ENCODE results near the gene MYH10.
"Not testable (repeated sequence)": the region's sequence is repeated elsewhere in the genome, so short reads cannot be mapped to it uniquely, and the experiment has no call there.

The MYH10 gene

DNA sequence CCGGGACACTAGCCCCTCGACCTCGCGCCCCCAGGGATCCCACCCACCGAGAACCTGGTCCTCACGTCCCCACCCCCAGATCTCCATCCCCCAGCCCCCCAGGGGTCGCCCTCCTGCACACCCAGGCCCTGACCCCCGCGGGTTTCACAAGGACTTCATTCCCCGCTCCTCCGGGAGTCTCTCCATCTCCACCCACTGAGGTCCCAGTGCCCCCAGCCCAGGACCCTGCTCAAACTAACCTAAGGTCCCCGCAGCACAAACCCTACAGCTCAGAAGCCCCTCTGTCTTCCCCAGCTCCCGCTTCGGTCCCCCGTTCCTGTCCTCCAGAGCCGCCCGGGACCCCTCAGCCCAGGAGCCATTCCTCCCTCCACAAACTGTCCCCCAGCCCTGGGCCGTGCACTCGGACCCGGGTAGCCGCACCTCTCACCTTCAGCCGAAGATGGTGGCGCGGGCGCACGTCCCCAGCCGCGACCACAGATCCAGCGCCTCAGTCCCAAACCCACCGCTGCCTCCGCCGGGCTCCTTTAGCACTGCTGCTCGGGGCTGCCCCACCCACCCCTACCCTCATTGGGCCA is at the start of gene MYH10:
MYH10 (minus strand) TSS at position 499 of the 575 bp plus-strand sequence. CDS start 7,479 bp downstream, outside the sequence.
- no peak for DNase-seq (ENCODE audit: low spot score)

DNA sequence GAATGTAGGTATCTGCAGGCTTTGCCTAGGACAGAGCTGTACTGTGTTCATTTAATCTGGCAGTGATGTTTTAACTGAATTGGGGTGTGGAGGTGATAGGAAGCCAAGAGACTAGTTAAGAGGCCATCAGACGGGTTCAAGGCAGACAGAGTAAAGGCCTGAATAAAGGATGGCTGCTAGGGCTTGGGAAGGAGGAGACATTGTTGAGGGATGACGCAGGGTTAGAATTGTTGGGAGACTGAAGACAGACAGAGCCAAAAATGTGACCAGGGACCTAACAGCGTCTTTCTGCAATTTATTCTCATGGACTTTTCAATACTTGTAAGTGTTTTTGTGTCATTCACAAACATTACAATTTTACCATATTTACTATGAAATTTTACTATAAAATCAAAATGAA is 48.6 kb upstream of the MYH10 start:
- no peak for DNase-seq (ENCODE audit: low spot score)

DNA sequence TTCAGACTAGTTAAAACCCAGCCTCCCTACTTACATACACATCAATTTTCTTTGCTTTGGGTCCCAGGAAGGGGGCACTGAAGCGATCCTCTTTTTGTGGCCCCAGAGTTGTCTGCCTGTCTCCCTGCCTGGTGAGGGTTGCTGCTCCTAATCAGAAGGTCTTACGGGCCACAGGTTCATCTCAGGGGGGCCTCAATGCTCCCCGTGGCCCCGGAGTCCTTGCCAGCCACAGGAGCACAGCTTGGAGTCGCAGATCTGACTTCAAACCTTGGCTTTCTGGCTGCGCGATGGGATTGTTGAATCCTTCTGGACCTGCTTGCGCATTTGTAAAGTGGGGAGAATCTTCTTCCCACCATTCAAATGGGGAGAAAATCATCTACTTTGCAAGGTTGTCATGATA is 44.8 kb upstream of the MYH10 start:
- DNase-seq (ENCODE audit: low spot score): no peak

- no peak for DNase-seq (ENCODE audit: low spot score)
Measured at GRCh38 chr17:8674344-8675305, 44.1 kb upstream of the MYH10 start.

GRCh38 chr17:8673612-8674011 is 43.1 kb upstream of the MYH10 start:
- DNase-seq (ENCODE audit: low spot score): no peak

DNA sequence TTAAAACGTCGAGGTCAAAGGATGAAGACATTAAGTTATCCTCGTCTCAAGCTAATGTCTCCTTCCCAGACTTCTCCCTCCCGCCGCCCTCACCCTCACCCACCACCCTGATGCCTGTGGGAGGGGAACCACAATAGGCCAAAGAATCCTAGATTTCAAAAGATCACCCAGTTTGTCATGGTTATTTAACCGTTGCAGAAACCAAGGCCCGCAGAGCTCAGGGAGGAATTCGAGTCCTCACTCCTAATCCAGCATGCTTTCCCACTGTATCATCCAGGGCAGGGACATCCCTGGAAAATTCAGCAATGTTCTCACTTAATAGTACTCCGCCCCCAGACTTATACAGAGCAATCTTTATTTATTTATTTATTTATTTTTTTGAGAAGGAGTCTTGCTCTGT is 41.8 kb upstream of the MYH10 start:
- no peak for DNase-seq (ENCODE audit: low spot score)

GRCh38 chr17:8670421-8670820 is 39.9 kb upstream of the MYH10 start:
- no peak for DNase-seq (ENCODE audit: low spot score)

- no peak for DNase-seq (ENCODE audit: low spot score)
Measured at GRCh38 chr17:8668176-8668740, 37.7 kb upstream of the MYH10 start.

DNA sequence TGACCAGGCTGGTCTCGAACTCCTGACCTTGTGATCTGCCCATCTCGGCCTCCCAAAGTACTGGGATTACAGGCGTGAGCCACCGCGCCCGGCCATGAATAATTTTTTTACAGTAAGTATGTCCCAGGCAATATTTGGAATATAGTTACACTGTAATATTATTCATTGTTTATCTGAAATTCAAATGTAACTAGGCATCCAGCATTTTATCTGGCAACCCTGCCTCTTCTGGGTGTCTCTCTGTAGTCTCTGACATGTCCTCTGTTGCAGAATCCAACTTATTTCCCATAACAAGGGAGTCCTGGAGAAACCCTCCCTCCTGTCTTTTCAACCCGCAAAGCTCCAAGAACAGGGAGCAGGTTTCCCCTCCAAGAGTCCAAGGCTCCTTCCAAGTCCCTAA is 36.9 kb upstream of the MYH10 start:
- no peak for DNase-seq (ENCODE audit: low spot score)

DNA sequence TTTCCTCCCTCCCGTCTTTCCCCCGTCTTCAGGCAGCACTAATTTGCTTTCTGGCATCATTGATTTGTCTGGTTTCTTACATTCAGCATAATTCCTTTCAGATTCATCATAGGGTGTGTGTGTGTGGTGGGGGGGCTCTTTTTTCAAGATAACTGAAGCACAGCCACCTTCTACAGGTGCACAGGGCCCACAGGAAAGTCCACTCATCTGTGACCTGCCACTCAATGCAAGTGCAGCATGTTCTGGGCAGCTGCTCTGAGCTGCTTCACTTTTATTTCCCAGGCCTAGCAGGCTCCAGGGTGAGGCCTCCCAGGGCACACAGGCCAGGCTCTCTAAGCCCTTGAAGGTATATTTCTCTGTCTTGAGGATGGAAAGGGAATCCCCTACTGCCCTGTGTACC is 35.2 kb upstream of the MYH10 start:
- DNase-seq (ENCODE audit: low spot score): no peak

DNA sequence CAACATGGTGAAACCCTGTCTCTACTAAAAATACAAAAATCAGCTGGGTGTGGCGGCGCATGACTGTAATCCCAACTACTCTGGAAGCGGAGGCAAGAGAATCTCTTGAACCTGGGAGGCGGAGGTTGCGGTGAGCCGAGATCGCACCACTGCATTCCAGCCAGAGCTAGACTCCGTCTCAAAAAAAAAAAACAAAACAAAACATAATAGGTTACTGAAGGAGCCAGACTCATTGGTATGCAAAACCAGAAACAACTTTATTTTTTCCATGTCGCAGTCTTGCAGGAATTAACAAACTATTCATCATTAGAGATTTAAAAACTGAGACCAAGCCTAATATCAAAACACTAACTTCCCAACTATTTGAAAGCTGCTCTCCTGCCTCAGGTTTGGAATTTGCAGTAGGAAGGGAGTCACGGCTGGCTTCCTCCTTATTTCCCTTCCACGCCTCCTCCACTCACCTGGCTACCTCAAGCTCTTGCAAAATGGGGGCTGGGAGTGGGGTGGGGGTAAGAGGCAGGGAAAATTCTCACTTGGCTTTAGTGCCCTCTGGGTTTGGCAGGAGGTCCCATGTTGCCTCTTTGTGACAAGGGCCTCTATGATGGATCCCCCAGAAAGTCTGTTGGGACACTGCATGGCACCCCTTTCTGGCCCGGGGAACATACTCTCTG is 34.1 kb upstream of the MYH10 start:
- no peak for DNase-seq (ENCODE audit: low spot score)

DNA sequence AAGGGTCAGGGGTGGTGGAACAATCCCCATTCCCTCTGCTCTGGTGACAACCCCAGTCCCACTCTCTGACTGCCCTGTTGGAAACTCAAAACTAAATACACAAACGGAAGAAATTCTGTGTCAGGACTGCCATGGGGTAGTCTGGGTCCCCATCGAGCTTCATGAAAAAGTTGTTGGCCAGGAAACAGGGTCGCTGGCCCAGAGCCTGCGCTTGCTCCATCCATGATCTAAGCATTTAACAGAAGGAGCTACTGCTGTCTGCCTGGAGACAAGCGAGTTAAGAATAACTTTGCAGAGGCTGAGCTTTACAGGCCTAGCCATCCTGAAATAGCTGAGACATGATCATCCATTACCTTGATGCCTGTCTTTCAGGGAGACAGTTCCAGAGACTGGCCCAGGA is 32.4 kb upstream of the MYH10 start:
- no peak for DNase-seq (ENCODE audit: low spot score)

DNA sequence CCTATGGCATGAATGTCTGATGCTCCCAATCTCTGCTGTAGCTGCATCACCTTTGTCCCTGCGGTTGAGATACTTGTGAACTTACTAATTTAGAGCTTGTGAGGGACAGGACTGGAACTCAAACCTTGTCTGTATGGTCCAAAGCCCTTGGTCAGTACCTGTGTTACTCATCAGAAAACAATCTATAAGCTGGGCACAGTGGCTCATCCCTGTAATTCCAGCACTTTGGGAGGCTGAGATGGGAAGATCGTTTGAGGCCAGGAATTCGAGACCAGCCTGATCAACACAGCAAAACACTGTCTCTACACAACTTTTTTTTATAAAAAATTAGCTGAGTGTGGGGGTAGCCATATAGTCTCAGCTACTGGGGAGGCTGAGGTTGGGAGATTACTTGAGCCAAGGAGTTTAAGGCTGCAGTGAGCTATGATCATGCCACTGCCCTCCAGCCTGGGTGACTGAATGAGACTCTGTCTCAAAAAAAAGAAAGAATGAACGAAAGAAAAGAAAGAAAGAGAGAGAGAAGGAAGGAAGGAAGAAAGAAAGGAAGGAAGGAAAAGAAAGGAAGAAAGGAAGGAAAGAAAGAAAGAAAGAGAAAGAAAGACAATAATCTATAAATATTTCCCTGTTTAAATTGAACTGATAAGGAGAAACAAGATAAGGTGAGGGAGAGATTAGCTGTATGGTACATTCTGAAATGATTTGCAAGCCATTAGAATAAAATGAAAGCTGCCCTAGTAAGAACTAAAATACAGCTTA is 31.7 kb upstream of the MYH10 start:
- no peak for DNase-seq (ENCODE audit: low spot score)

GRCh38 chr17:8660709-8661108 is 30.2 kb upstream of the MYH10 start:
- DNase-seq (ENCODE audit: low spot score): not testable (repeated sequence)

GRCh38 chr17:8659758-8660410 is 29.4 kb upstream of the MYH10 start:
- no peak for DNase-seq (ENCODE audit: low spot score)

DNA sequence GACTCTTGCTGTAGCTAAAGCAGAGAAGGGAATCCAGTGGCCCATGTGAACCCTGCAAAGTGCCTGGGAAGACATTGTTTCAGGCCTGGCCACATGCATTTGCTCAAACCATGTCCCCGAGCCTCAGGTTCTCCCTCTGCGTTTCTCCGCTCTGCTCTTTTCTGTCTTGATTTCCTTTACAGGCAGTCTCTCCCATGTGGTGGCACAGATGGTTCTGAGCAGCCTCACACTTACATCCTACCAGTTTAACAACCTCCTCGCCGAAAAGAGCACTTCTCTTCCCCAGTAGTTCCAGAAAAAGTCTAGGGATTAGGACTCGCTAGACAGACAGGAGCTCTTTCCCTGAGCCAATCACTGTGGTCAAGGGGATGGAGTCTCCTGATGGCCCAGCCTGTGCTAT is 28.3 kb upstream of the MYH10 start:
- no peak for DNase-seq (ENCODE audit: low spot score)

GRCh38 chr17:8656693-8657092 is 26.2 kb upstream of the MYH10 start:
- no peak for DNase-seq (ENCODE audit: low spot score)

GRCh38 chr17:8654822-8655221 is 24.3 kb upstream of the MYH10 start:
- DNase-seq (ENCODE audit: low spot score): no peak

GRCh38 chr17:8651013-8651412 is 20.5 kb upstream of the MYH10 start:
- no peak for DNase-seq (ENCODE audit: low spot score)

DNA sequence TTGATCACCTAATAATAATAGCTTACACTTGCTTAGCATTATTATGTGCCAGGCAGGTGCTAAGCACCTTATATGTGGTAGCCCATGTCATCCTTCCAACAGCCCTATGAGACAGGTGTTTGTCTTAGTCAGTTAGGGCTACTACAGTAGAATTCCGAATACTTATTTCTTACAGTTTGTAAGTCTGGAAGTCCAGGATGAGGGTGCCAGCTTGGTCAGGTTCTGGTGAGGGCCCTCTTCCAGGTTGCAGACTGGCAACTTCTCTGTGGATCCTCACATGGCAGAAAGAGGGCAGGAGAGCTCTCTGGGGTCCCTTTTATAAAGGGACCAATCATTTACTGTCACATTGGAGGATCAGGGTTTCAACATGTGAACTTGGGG is 19.6 kb upstream of the MYH10 start:
- DNase-seq (ENCODE audit: low spot score): no peak
